Suprapubic skin (tissue), 4 donors: ENCODE measurements around the gene CD9. TPM values are rescaled to one million over a fixed set of nuclear protein-coding genes. Genes with fewer than 3 reads are reported as not detected.

Experiments used
- DNase-seq, 2 donors: peaks; one replicate each; pipeline ENCODE4 v3.0.0-alpha.2; 2019; ENCODE audit warnings: low spot score in 2 of 2
- H3K27ac ChIP-seq: fragments of 200-600 bp; sonication (generic); one replicate; pipeline ENCODE4 v1.5.1; 2019
- H3K27me3 ChIP-seq: fragments of 200-600 bp; sonication (generic); one replicate; pipeline ENCODE4 v1.5.1; 2019
- H3K36me3 ChIP-seq: fragments of 200-600 bp; sonication (generic); one replicate; pipeline ENCODE4 v1.5.1; 2019
- H3K4me1 ChIP-seq: fragments of 200-600 bp; sonication (generic); one replicate; pipeline ENCODE4 v1.5.1; 2019
- H3K4me3 ChIP-seq: fragments of 200-600 bp; sonication (generic); one replicate; pipeline ENCODE4 v1.5.1; 2019; ENCODE audit warnings: mild to moderate bottlenecking
- H3K9me3 ChIP-seq: fragments of 200-600 bp; sonication (generic); one replicate; pipeline ENCODE4 v1.5.1; 2019
- EP300 ChIP-seq: sonication (generic); formaldehyde crosslinking; IDR thresholded peaks from one replicate; pipeline ENCODE4 v1.6.1; 2017; ENCODE audit warnings: antibody characterized with exemption
- POLR2A ChIP-seq, 2 donors: fragments of 450-650 bp; IDR thresholded peaks; one replicate each; pipeline ENCODE4 v1.6.1; 2017; ENCODE audit warnings: antibody characterized with exemption in 2 of 2, mild to moderate bottlenecking in 2 of 2, moderate library complexity in 2 of 2
- POLR2AphosphoS5 ChIP-seq, 3 donors: sonication (generic); formaldehyde crosslinking; IDR thresholded peaks; one replicate each; pipeline ENCODE4 v1.6.1; 2017; ENCODE audit warnings: antibody characterized with exemption in 3 of 3
- WGBS: methylation state at CpG from one replicate; pipeline ENCODE4 v1.1.5; 2018; 5-methylcytosine and 5-hydroxymethylcytosine counted together
- total RNA-seq, 4 donors: library from RNA; depleted of rRNA; stranded (reverse); fragments of >200 nt; gene quantifications; one replicate each; pipeline ENCODE4 v1.1.0, GENCODE V29; 2016
- TF ChIP-seq, protein P1 (sequence below), 2 donors: fragments of 200-600 bp in 1 of 2; fragments of 450-650 bp in 1 of 2; sonication (generic) in 1 of 2; IDR thresholded peaks; one replicate each; pipeline ENCODE4 v1.5.1; 2016 to 2019; ENCODE audit warnings: antibody characterized with exemption in 2 of 2, mild to moderate bottlenecking in 1 of 2, moderate library complexity in 1 of 2

The CD9 gene
- total RNA-seq, 4 donors from 2014 or later: 420 to 548 (median 475) TPM

DNA sequence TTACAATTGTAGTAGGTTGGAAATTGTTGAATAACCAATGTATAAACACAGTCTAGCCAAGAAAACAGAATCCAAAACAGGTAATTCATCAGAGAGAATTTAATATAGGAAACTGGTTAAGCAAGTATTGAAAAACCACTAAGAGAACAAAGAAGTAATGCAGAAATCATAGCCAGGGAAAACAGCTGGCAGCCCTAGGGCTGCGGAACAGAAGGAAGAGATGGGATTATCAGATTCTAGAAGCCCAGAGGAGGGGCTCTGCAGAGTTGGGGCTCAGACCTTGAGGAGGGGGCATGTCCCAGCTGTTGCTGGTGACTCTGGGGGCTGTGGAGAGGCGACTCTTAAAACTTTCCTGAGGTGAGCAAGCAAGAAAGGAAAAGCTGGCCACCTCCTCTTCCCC lies 49.4 kb downstream of the CD9 start:
- Histone ChIP-seq H3K9me3 (no peaks in the 10 kb centered on the region), H3K4me1 (peaks cover 14% of the 10 kb centered on the region), H3K27ac (peak overlapping the region; percentile 49), H3K36me3 (no peaks in the 10 kb centered on the region), H3K4me3 (no peak overlapping the region), H3K27me3 (no peaks in the 10 kb centered on the region)
- TF ChIP-seq EP300 (no peak), POLR2AphosphoS5 (IDR thresholded peaks at IDR 0.05) (no peak), POLR2A (IDR thresholded peaks at IDR 0.05) (no peak)
- TF ChIP-seq, protein P1, sequence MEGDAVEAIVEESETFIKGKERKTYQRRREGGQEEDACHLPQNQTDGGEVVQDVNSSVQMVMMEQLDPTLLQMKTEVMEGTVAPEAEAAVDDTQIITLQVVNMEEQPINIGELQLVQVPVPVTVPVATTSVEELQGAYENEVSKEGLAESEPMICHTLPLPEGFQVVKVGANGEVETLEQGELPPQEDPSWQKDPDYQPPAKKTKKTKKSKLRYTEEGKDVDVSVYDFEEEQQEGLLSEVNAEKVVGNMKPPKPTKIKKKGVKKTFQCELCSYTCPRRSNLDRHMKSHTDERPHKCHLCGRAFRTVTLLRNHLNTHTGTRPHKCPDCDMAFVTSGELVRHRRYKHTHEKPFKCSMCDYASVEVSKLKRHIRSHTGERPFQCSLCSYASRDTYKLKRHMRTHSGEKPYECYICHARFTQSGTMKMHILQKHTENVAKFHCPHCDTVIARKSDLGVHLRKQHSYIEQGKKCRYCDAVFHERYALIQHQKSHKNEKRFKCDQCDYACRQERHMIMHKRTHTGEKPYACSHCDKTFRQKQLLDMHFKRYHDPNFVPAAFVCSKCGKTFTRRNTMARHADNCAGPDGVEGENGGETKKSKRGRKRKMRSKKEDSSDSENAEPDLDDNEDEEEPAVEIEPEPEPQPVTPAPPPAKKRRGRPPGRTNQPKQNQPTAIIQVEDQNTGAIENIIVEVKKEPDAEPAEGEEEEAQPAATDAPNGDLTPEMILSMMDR (IDR thresholded peaks at IDR 0.05): no peak
- 47% methylated on average over 2 of the region's 2 CpGs for WGBS
- DNase-seq: no peak

- TF ChIP-seq, protein P1 (IDR thresholded peaks at IDR 0.05): no peak
- TF ChIP-seq EP300: no peak
- TF ChIP-seq POLR2AphosphoS5 (IDR thresholded peaks at IDR 0.05): no peak
- no peak for TF ChIP-seq POLR2A (IDR thresholded peaks at IDR 0.05)
- Histone ChIP-seq H3K27ac (peak overlapping the region; percentile 43), H3K4me1 (peaks cover 14% of the 10 kb centered on the region), H3K4me3 (no peak overlapping the region), H3K36me3 (no peaks in the 10 kb centered on the region), H3K27me3 (no peaks in the 10 kb centered on the region), H3K9me3 (no peaks in the 10 kb centered on the region)
- 28% methylated on average over 5 of the region's 5 CpGs for WGBS
- no peak for DNase-seq
Measured at GRCh38 chr12:6250343-6250742, 50.1 kb downstream of the CD9 start.

DNA sequence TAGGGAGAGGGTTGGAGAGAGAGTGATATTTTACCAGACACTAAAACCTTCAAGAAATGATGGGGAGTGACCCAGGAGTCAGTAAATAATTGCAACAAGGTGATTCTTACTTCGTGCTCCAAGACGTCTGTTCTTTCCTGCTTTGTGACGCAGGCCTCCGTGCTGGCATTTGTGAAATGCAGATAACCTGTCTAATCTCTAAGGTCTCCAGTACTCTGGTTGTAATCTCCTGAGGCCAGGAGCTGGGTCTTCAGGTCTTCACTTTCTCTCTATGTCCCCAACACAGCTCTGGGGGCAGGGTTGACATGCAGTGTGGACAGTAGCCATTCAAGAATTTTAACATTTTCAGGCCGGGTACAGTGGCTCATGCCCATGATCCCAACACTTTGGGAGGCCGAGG lies 53.1 kb downstream of the CD9 start:
- TF ChIP-seq POLR2A (IDR thresholded peaks at IDR 0.05): no peak
- TF ChIP-seq POLR2AphosphoS5 (IDR thresholded peaks at IDR 0.05): no peak
- TF ChIP-seq, protein P1 (IDR thresholded peaks at IDR 0.05): no peak
- no peak for TF ChIP-seq EP300
- no peak for DNase-seq
- Histone ChIP-seq H3K4me3 (no peak overlapping the region), H3K36me3 (no peaks in the 10 kb centered on the region), H3K27ac (no peak overlapping the region), H3K4me1 (peaks cover 14% of the 10 kb centered on the region), H3K9me3 (no peaks in the 10 kb centered on the region), H3K27me3 (no peaks in the 10 kb centered on the region)
- WGBS: 87% methylated on average over 6 of the region's 6 CpGs

DNA sequence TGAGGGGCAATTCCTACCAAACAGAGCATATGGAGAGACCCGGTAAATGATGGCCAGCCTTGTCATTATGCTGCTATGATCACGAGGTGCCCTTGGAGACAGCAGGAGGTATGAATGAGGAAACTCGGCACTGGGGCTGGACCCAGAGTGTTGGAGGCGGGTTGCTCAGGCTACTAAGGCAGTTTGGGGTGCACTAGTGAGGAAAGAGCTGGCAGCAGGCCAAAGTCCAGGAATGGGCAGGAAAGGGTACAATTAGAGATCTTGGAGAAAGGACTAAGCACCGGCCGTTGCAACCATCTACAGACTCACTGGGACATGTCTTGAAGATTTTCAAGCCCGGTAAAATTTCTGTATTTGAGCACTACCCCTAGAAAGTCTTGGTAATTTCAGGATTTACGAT lies 54.3 kb downstream of the CD9 start:
- DNase-seq: no peak
- TF ChIP-seq POLR2AphosphoS5 (IDR thresholded peaks at IDR 0.05) (no peak), EP300 (no peak), POLR2A (IDR thresholded peaks at IDR 0.05) (no peak)
- TF ChIP-seq, protein P1 (IDR thresholded peaks at IDR 0.05): no peak
- no peak overlapping the region for H3K4me3 ChIP-seq
- 88% methylated on average over 8 of the region's 8 CpGs for WGBS
- H3K9me3 ChIP-seq: no peaks in the 10 kb centered on the region
- H3K27me3 ChIP-seq: no peaks in the 10 kb centered on the region
- no peak overlapping the region for H3K27ac ChIP-seq
- peaks cover 10% of the 10 kb centered on the region for H3K4me1 ChIP-seq
- no peaks in the 10 kb centered on the region for H3K36me3 ChIP-seq

GRCh38 chr12:6257007-6257406 lies 56.8 kb downstream of the CD9 start:
- WGBS: 91% methylated on average over 6 of the region's 6 CpGs
- no peak overlapping the region for H3K27ac ChIP-seq
- H3K4me1 ChIP-seq: no peaks in the 10 kb centered on the region
- H3K4me3 ChIP-seq: no peak overlapping the region
- no peaks in the 10 kb centered on the region for H3K27me3 ChIP-seq
- DNase-seq: no peak
- no peak for TF ChIP-seq EP300
- no peak for TF ChIP-seq POLR2A (IDR thresholded peaks at IDR 0.05)
- TF ChIP-seq, protein P1 (IDR thresholded peaks at IDR 0.05): no peak
- no peak for TF ChIP-seq POLR2AphosphoS5 (IDR thresholded peaks at IDR 0.05)
- H3K9me3 ChIP-seq: no peaks in the 10 kb centered on the region
- H3K36me3 ChIP-seq: no peaks in the 10 kb centered on the region
